Raji (cell line): ENCODE measurements around the gene PRKN.

ENCODE experiments used
- POLR2A ChIP-seq: IDR thresholded peaks from 2 replicates; pipeline ENCODE4 v1.6.1; 2011; ENCODE audit warnings: low read depth, low read length, control low read depth; ENCODE audit not compliant: insufficient read depth

PRKN gene

DNA sequence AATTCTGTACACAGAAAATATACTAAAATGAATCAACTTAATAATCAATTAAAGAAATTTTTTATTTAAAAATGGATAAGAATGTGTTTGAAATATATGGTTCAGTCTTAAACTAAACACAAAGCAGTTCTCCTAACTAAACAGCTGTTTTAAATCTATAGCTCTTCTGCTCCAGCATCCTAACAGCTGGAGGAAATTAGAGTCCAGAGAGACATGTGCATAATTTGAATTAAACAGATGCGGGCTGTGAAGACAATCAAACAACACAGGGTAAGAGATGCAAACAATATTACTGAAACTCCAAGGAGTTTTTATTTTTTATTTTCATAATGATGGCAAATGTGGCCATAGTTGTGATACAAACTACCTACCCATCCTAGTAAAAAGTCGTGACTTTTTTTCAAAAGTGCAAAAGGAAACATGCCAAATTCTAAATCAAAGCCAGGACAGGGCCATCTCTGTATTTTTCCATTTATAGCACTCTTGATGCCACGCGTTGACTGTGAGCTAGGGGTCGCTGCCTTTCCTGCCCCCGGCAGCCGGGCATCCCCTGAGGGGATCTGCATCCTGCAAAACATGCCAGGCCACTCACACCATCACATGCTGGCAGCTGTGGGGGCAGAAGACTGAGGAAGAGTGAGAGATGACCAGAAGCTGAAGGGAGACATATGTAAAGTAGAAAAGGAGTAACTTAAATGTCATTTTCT is 310.6 kb downstream of the PRKN start:
- TF ChIP-seq POLR2A, result no peak

DNA sequence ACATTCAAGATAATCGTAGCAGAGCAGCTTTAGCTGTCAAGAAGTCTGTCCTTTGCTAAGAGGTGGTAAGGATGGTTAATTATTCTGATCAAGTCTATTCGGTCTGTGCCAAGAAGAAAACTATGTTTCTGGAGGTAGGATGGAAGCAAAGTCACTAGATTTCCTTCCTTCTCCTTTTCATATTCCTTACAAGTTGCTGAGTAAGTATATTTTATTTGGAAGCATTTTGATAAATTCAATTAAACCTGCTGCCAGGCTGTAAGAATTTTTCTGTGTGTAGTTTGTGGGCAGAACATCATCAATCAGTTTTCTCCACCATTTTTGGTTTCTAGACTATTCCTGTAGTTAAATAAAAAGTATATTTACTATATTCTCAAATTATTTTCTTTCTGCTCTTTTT is 311.3 kb downstream of the PRKN start:
- TF ChIP-seq POLR2A, result no peak

DNA sequence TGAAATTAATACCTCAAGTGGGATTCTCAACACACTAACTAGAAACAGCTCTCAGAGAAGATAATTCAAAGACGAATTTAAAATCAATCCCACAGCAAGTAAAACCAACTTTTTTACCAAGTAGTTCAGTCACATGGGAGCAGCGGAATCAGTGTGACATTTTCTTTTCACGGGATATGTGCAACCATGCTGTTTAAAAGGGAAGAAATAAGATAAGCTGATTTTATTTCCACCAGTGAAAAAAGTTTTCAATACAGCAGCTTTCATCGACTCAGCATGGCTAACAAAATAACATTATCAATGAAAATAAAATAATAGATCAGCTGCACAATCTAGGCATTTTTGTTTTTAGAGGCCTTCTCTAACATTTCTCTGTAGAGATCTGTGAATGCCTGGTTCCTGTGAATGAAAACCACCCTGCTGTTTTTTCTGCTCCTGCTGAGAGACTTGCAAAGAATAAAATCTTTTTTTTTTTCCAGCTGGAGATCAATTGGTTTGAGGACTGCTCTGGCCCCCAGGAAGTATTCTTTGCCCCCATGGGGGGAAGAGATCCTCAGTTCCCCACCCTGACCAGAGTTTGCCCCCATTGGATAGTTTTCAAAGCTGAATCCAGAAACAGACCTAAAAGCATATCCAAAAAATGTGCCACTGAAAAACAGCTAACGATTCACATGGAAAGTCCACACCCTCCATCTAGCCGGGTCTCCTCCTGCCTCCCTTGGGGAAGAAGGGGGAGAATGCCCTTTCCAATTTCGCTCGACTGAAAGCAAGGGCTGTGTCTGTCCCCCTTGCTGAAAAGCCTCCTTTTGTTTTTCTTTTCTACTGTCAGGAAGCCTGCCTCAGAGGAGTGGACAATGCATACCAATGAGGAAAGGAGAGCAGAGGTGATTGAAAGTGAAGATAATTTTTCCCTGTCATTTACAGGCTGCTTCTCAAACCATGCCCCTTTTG is 317.6 kb downstream of the PRKN start:
- no peak for TF ChIP-seq POLR2A

DNA sequence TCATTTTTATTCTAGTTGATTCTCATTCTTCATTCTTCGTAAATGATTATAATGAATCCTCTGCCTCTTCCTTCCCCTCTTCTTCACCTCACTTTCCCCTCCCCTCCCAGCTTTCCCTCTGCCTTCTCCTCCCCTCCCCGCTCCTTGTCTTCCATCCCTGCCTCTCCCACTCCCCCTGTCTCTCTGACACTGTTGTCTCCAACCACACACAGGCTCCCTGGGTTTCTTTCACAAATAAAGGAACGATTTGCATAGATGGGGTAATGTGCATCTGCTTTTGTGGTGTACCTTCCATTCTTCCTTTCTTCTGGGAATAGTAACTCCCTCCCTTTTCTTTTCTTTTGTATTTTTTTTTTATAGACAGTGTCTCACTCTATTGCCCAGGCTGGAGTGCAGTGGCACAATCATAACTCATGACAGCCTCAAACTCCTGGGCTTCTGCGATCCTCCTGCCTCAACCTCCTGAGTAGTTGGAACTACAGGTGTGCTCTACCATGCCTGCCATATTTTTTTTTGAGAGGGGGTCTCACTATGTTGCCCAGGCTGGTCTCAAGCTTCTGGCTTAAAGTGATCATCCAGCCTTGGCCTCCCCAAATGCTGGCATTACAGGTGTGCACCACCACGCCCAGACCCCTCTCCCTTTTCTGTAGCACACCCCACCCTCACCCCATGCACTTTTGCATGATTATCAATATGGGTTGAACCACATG is 318.6 kb downstream of the PRKN start:
- TF ChIP-seq POLR2A, result no peak

DNA sequence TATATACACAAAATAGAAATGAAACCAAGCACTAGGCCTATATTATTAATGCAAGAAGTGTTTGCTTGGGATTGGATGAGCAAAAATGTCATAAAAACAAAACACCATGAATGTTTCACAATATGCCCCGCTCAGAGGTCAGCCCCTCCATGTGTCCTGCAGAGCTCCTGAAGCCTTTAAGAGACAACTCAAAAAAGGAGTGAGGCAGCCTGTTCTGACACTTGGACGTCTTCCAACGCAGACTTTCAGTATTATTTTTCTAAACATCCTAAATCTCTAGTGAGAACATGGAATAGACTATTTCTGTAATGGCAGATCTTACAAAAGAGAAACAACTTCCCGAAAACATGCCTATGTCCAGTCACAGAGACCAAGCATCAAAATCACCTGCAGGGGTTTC is 322.6 kb downstream of the PRKN start:
- TF ChIP-seq POLR2A, result no peak

DNA sequence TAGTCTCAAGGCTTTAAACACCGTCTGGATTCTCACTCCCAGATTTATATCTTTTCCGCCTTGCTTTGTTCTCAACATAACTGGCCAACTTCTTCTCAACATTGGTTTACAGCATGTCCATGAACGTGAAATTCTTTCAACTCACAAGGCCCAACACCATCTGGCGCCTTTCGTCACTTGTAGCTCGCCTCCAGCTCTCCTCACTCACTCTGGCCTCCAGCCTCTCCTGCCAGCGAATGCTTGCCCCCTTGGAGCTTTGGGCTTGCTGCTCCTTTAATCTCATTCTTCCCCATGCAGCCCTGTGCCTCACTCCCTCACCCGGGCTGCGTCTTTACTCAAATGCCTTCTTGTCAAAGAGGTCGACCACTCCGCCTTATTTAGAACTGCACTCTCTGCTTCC is 324.5 kb downstream of the PRKN start:
- no peak for TF ChIP-seq POLR2A

DNA sequence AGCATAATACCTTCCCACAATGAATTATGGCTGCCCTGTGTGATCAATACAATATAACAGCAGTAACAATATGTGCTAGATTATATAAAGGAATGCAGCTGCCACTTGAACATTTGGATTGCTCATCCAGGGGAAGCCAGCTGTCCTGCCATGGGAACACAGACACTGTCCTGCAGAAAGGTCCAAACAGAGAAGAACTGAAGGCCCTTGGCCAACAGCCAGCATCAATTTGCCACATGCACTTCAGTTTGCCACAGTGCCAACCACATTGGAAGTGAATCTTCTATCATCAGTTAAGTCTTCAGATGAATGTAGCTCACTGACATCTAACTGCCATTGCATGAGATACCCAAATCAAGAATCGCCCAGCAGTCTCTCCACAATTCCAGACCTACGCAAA is 332.4 kb downstream of the PRKN start:
- TF ChIP-seq POLR2A, result no peak

DNA sequence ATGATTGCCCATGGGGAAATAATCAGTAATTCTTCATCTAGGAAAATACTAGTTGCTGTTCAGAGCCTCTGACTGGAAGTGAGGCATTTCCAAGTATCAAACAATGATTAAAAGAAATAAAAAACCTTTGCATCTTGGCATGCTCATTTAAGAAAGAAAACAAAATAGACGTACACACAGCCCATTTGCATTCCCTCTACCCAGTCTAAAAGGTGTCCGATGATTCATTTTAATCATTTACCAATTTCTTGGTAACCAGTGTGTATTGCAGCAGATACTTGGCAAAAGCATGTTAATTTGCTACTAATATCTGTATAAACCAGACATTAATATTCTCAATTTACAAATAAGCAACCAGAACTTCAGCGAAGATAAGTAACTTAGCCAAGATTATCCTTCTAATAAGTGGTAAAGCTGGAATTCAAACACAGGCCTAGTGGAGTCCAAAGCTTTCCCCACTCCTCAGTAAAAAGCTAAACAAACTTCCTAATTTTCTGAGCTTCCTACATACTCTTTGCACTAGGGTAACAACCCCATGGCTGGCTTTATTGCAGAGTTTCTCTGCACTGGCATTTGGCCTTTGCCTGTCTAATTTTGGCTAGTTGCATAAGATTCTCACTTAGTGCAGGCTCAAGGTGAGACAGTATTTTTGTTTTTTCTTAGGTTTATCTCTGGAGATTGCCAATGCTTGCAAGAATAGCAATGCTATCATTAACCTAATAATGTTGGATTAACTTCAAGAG is 338.1 kb downstream of the PRKN start:
- no peak for TF ChIP-seq POLR2A

DNA sequence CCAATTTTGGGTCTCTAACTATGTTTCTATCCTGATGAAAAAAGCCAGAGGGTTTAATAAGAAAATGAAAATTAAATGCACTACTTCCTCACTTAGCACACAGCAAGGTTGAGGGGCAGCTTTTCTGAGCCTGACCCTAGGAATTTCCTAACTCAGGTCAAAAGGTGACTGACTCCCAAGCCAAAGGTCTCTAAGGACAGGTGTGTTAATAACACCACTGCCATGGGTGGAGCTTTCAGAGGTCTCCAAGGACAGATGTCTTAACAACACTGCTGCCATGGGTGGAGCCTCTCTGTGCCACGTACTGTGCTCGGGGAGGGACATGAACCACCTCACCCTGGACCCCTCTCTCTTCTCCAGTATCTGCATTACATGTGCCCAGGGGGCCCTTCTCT is 339.2 kb downstream of the PRKN start:
- TF ChIP-seq POLR2A, result no peak

DNA sequence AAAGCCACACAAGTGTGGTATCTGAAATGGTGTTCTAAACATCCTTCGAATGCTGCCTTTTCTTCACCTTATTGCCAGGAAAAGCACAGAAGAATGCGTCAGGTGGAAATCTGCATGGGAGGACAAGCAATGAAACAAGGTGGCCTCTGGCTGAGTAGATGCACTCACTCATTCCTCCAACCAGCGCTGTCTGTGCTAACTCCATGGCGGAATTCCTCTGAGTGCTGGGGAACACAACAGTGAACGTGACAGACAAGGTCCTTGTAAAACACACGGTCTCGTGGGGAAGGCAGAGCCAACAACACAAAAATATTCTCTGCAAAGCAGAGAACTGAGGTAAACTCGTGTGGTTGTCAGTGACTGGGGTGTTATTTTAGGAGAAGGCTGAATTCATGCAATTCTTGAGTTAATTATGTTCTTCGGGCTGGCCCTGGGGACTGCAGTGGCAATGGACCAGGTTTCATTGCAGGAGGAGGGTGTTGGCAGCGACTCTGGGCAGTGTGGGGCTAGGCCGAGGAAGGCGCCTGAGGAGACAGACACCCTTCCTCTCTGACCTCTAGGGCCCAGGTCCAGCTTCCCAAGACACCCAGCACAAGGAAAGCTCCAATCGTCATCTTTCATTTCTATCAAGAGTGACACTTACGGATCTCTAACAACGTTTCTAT is 339.7 kb downstream of the PRKN start:
- no peak for TF ChIP-seq POLR2A

DNA sequence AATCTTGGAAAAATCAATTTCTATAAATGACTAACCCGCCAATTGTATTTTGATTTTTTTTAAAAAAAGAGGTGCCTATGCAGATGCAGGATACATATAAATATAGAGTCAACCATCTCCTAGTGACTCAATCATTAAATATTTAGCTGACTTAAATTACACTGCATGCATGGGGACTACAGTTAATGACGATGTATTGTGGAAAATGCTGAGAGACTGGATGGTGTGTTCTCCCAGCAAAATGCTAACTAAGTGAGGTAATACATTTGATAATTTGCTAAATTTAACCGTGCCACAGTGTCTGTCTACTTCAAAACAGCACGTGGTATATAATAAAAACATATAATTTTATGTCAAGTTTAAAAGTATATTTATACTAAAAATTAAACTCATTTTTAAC is 341.6 kb downstream of the PRKN start:
- TF ChIP-seq POLR2A, result no peak

DNA sequence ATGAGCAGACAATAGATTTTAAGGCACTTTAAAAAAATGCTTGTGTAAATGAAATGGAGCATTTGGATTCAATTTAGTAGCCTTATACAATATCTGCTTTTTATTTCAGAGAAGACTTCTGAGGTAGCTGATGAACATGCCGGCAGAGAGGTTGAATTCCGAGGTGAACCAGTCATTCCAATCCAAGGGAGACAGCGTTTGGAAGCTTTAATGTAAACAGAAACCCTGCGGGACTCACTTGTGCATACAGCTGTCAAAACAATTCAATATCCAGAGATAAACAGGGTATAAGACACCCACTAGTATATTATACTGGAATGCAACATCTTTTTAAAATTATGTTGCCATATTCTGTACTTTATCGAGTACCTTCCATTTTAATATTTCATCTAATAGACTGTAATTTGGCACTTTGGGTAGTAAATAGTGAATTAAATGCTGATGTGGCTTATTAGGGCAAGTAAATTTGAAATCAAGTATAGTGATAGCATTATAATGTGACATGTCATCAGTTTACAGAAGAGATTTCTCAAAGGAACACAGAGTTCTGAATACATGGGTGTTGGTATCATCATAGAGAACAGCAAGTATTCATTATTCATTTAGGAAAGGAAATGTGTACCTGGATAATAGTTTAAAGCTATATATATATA is 347.7 kb downstream of the PRKN start:
- no peak for TF ChIP-seq POLR2A

DNA sequence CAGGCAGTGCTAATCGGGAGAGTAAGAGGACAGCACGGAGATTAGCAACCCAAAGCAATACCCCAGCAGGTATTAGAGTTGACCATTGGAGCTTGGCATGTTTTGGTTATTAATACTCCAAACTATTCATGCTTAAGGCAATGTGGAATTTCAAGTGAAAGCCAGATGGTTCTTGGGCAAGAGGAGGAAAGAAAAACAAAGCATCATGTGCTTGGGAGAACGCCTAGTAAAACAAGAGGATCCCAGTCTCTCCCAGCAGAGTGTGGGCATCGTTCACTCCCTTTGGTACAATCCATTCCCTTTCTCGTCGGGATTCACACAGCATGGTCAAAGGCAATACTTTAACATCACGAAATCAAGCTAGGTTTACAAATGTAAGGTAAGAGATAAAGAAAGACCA is 349.8 kb downstream of the PRKN start:
- no peak for TF ChIP-seq POLR2A

DNA sequence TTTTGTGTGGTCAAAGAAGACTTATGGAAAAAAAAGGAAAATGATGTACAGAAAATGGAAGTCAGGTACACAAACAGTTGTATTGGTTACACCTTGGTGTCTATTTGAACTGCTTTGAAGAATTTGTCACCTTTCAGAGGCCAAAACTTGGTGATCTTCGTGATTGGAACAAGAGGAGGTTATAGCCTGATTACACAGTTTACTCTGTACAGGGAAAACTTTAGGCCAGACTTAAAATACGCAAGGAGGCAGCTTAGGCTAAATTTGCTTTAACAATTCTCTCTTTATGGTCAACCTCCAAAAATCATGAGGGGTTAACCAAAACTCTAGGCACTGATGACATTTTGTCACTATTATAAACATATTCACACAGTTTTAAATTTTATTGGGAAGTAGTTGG is 353.7 kb downstream of the PRKN start:
- TF ChIP-seq POLR2A, result no peak
